NCI-H69 (cell line): Measurements from ENCODE around the gene GDF9.

Experiments
- DNase-seq: peaks from one replicate; lab custom pipeline; 2025; lab: John Stamatoyannopoulos, UW

Gene GDF9

GRCh38 chr5:132866342-132867045 is at the start of gene GDF9, which contains the start of gene UQCRQ:
GDF9 (minus strand) TSS chr5:132866469; CDS start chr5:132864533, 1,936 bp downstream.
UQCRQ (plus strand) TSS chr5:132866642; CDS start chr5:132866882, 240 bp downstream.
- DNase-seq: peak; percentile 100

- no peak for DNase-seq
Observed at GRCh38 chr5:132915681-132916080, 49.4 kb upstream of the GDF9 start.

GRCh38 chr5:132909702-132910101 is 43.4 kb upstream of the GDF9 start:
- no peak for DNase-seq

GRCh38 chr5:132907161-132907560 is 40.9 kb upstream of the GDF9 start:
- DNase-seq: peak; percentile 70

GRCh38 chr5:132905938-132906337 is 39.7 kb upstream of the GDF9 start:
- peak; percentile 33 for DNase-seq

- no peak for DNase-seq
Observed at GRCh38 chr5:132901730-132902129, 35.5 kb upstream of the GDF9 start.

GRCh38 chr5:132901036-132901435 is 34.8 kb upstream of the GDF9 start:
- DNase-seq: peak; percentile 13

GRCh38 chr5:132898094-132898493 is 31.8 kb upstream of the GDF9 start:
- DNase-seq: no peak

- no peak for DNase-seq
Observed at GRCh38 chr5:132896685-132897084, 30.4 kb upstream of the GDF9 start.

GRCh38 chr5:132895719-132896305 is 29.5 kb upstream of the GDF9 start:
- no peak for DNase-seq

GRCh38 chr5:132890817-132891216 is 24.5 kb upstream of the GDF9 start:
- no peak for DNase-seq

- DNase-seq: no peak
Observed at GRCh38 chr5:132889501-132889900, 23.2 kb upstream of the GDF9 start.

- no peak for DNase-seq
Observed at GRCh38 chr5:132887283-132887682, 21.0 kb upstream of the GDF9 start.

- no peak for DNase-seq
Observed at GRCh38 chr5:132886064-132886823, 20.0 kb upstream of the GDF9 start.

- no peak for DNase-seq
Observed at GRCh38 chr5:132884548-132884947, 18.3 kb upstream of the GDF9 start.

- peak; percentile 81 for DNase-seq
Observed at GRCh38 chr5:132883261-132883834, 17.1 kb upstream of the GDF9 start.

GRCh38 chr5:132877938-132878337 is 11.7 kb upstream of the GDF9 start:
- DNase-seq: peak; percentile 35

- no peak for DNase-seq
Observed at GRCh38 chr5:132877466-132877865, 11.2 kb upstream of the GDF9 start.

- DNase-seq: no peak
Observed at GRCh38 chr5:132876020-132876759, 9.9 kb upstream of the GDF9 start.

- DNase-seq: no peak
Observed at GRCh38 chr5:132873930-132874271, 7.6 kb upstream of the GDF9 start.

GRCh38 chr5:132873119-132873929 is 7.1 kb upstream of the GDF9 start, which contains the start of gene LEAP2:
LEAP2 (plus strand) TSS chr5:132873668; CDS start chr5:132873695, 27 bp downstream.
- no peak for DNase-seq
